Measurements from ENCODE around the gene SEMA3B.
A peak's percentile ranks its signal among the peaks of the same experiment; 100 is the strongest.
"Not testable (repeated sequence)": the region's sequence is repeated elsewhere in the genome, so short reads cannot be mapped to it uniquely, and the experiment has no call there.

Gene SEMA3B

GRCh38 chr3:50260027-50260941 is 8.7 kb upstream of the SEMA3B start:
- DNase-seq = peak; percentile 69

- no peak for DNase-seq
Measured at GRCh38 chr3:50260942-50261441, 8.0 kb upstream of the SEMA3B start.

- no peak for DNase-seq
Measured at GRCh38 chr3:50261505-50261904, 7.4 kb upstream of the SEMA3B start.

GRCh38 chr3:50262200-50262599 is 6.7 kb upstream of the SEMA3B start:
- DNase-seq = not testable (repeated sequence)

- DNase-seq = no peak
Measured at GRCh38 chr3:50262778-50263177, 6.2 kb upstream of the SEMA3B start.

- no peak for DNase-seq
Measured at GRCh38 chr3:50263478-50264382, 5.2 kb upstream of the SEMA3B start.

GRCh38 chr3:50264383-50264963 is 4.5 kb upstream of the SEMA3B start:
- peak; percentile 9 for DNase-seq

GRCh38 chr3:50264964-50265485 is 3.9 kb upstream of the SEMA3B start:
- no peak for DNase-seq

GRCh38 chr3:50265571-50265970 is 3.4 kb upstream of the SEMA3B start:
- no peak for DNase-seq

- no peak for DNase-seq
Measured at GRCh38 chr3:50266017-50266416, 2.9 kb upstream of the SEMA3B start.

GRCh38 chr3:50266836-50267235 is 2.1 kb upstream of the SEMA3B start:
- no peak for DNase-seq

GRCh38 chr3:50267280-50267913 is 1.6 kb upstream of the SEMA3B start:
- peak; percentile 6 for DNase-seq

GRCh38 chr3:50268276-50268675 is 671 bp upstream of the SEMA3B start:
- no peak for DNase-seq

GRCh38 chr3:50269460-50269859 is 513 bp downstream of the SEMA3B start:
- no peak for DNase-seq

- no peak for DNase-seq
Measured at GRCh38 chr3:50269977-50270413, 1.0 kb downstream of the SEMA3B start.

- DNase-seq = no peak
Measured at GRCh38 chr3:50270422-50271224, 1.7 kb downstream of the SEMA3B start.

GRCh38 chr3:50271314-50271936 is 2.5 kb downstream of the SEMA3B start:
- DNase-seq = no peak

GRCh38 chr3:50272538-50272910 is 3.6 kb downstream of the SEMA3B start:
- not testable (repeated sequence) for DNase-seq

GRCh38 chr3:50272911-50273688 is 4.2 kb downstream of the SEMA3B start:
- peak; percentile 67 for DNase-seq

- DNase-seq = no peak
Measured at GRCh38 chr3:50273689-50274065, 4.7 kb downstream of the SEMA3B start.
